Measurements from ENCODE around the gene FKBP2.

- TF ChIP-seq GATA2 (IDR thresholded peaks at IDR 0.05; ENCODE audit: low read depth, low read length), result no peak
- no peak for TF ChIP-seq GATA3 (IDR thresholded peaks at IDR 0.05; ENCODE audit: low read depth, low read length)
Observed at GRCh38 chr11:64238076-64238475, 2.8 kb upstream of the FKBP2 start.
